D721Med (cell line): Measurements from ENCODE around the gene LIPA.
"Not testable (repeated sequence)": the region's sequence is repeated elsewhere in the genome, so short reads cannot be mapped to it uniquely, and the experiment has no call there.

Experiments used
- DNase-seq: peaks from one replicate; pipeline ENCODE4 v3.0.0; 2011; ENCODE audit warnings: low spot score; ENCODE audit not compliant: insufficient read length
- FAIRE-seq: peaks from 2 replicates; lab custom pipeline; 2011; peaks lifted over from hg19 to GRCh38; lab: Jason Lieb, UNC
- TF ChIP-seq, protein P1 (sequence below): IDR thresholded peaks from 2 replicates; pipeline ENCODE4 v1.5.1; 2012; ENCODE audit warnings: mild to moderate bottlenecking, control low read depth; ENCODE audit not compliant: insufficient read depth; ENCODE audit errors: missing control alignments

The LIPA gene

DNA sequence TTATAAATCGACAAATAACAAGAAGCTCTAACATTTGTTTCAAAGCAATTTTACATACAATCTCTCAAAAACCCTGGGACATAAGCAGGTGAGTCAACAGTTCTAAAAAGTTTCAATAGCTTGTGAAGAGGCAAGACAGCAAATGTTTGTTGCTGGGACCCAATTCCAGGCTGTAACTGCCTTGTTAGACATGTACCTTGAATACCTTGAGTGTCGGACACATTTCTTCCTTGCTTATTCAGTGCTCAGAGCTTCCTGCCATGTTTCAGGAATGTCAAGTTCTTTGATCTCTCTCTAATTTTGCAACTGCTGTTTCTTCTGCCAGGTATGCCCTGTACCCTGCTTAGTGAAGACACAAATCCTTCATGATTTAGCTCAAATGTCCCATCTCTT is 49.5 kb downstream of the LIPA start:
- FAIRE-seq (no peak), DNase-seq (no peak)
- TF ChIP-seq, protein P1, sequence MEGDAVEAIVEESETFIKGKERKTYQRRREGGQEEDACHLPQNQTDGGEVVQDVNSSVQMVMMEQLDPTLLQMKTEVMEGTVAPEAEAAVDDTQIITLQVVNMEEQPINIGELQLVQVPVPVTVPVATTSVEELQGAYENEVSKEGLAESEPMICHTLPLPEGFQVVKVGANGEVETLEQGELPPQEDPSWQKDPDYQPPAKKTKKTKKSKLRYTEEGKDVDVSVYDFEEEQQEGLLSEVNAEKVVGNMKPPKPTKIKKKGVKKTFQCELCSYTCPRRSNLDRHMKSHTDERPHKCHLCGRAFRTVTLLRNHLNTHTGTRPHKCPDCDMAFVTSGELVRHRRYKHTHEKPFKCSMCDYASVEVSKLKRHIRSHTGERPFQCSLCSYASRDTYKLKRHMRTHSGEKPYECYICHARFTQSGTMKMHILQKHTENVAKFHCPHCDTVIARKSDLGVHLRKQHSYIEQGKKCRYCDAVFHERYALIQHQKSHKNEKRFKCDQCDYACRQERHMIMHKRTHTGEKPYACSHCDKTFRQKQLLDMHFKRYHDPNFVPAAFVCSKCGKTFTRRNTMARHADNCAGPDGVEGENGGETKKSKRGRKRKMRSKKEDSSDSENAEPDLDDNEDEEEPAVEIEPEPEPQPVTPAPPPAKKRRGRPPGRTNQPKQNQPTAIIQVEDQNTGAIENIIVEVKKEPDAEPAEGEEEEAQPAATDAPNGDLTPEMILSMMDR: no peak

DNA sequence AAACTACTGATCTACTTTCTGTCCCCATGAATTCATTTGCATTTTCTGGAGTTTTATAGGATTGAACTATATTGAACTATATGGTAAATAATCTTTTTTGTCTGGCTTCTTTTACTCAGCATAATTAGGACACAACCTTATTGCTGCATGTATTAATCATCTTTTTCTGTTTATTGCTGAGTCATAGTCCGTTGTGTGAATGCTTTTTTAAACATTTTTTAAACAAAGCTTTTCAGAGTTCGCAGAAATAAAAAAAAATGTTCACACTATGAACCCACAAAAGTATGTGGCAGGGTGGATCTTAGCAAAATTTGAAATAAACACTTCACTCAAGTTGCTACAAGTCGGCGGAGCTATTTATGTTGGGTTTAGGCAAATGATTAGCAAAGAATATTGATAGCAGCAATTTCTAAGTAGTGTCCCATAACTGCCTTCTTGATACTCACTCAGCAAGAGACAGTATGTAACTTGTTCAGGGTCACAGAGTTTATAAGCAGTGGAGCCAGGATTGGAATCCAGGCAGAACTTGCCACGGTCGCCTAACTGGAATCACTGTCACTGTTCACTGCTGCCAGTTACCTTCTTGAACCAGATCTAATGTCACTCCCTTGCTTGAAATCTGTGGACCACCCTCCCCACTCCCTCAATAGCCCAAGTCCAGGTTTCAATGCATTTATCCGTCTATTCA is 50.1 kb downstream of the LIPA start:
- FAIRE-seq (no peak), DNase-seq (no peak)
- TF ChIP-seq, protein P1: no peak

DNA sequence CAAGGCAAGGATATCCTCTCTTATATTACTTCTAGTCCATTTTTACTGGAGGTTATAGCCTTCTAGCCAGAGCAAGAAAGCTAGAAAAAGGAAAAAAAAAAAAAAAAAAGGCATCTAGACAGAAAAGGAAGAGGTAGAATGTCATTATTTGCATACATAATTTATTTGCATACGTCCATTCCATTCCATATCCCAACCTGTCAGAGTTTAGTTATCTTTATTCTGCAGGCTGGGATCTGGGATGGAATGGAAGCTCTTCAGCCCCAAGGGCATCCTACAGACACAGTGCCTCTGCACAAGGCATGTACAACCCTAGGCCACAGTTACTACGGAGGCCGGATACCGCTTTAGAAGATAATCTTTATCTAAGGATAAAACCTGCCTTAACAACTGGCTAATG is 54.1 kb downstream of the LIPA start:
- TF ChIP-seq, protein P1: no peak
- FAIRE-seq: no peak
- no peak for DNase-seq

DNA sequence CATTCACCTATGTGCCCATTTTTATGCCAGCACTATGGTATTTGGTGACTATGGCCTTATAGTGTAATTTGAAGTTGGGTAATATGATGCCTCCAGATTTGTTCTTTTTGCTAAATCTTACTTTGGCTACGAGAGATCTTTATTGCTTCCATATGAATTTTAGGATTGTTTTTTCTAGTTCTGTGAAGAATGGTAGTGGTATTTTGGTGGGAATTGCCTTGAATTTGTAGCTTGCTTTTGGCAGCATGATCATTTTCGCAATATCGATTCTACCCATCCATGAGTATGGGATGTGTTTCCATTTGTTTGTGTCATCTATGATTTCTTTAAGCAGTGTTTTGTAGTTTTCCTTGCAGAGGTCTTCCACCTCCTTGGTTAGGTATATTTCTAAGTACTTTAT is 60.3 kb downstream of the LIPA start:
- FAIRE-seq, DNase-seq: not testable (repeated sequence)

DNA sequence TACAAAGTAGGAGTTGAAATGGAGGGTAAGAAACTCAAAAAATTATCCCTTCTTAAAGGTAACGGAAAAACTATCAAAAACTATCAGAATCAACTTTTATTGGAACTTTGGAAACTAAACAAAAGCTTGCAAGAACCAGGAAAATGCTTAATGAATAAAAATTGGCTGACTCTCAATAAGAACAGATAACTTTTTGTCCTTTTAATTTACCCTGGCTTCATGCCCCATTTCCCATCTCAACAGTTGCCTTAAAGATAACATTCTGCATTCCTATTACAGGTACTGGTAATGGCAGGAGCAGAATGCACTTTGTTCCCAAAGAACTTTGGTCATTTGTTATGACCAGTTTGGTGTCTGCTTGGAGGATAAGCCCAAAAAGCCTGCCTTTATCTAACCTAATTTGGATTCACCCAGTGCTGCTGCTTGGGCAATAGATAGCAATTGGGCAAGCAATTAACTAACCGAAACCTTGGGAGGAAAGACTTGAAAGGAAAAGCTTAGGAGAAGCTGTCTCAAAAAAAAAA is 62.3 kb downstream of the LIPA start:
- DNase-seq (no peak), FAIRE-seq (no peak)
- TF ChIP-seq, protein P1: no peak

DNA sequence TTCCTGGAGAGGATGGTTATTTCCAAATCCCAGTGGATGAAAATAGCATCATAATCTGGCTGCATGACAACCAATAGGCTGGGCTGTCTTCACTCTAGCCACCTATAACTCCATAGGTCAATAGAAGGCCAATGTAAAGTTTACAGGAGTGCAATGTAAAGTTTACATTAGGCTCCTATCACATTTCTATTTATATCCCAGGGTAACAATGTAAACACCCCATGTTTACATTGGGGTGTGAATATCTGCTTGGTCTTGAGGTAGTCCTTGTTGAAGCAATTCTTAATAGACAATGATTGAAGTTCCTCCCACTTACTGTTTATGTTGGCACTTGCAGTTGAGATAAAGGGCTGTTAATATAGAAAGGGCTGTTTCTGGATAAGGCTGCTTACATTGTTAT is 65.9 kb downstream of the LIPA start:
- DNase-seq: no peak
- FAIRE-seq: no peak
- TF ChIP-seq, protein P1: no peak

DNA sequence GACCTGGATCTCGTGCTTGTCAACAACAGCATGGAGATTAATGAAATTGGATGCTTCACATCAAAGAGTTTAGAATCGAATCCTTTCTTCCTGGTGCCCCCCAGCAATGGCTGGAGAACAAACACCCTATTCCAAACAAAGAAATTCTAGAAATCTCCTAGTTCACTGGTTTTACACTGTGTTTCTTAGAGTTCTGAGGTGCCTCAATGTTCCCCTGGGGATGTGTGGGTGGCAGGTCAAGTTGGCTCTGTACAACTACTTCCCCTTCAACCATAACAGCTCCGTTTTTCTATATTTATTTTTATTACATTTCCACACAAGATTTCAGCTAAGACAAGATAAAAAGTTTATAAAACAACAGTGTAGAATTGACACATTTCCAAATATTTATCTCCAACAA is 66.9 kb downstream of the LIPA start:
- TF ChIP-seq, protein P1: no peak
- DNase-seq (no peak), FAIRE-seq (no peak)
